ENCODE data around the gene MGME1.
A peak's percentile ranks its signal among the peaks of the same experiment; 100 is the strongest.

The MGME1 gene

GRCh38 chr20:17941087-17941825 is 27.6 kb upstream of the MGME1 start:
- Histone ChIP-seq H3K36me3 (ENCODE audit: control insufficient read depth, insufficient read depth, low read length) (peaks cover 56% of the 10 kb centered on the region), H3K9me3 (ENCODE audit: control insufficient read depth, insufficient read depth, low read length) (no peaks in the 10 kb centered on the region), H3K9ac (ENCODE audit: low read depth, low read length) (no peak overlapping the region), H3K27ac (ENCODE audit: low read depth, low read length) (no peak overlapping the region), H3K27me3 (ENCODE audit: control insufficient read depth, insufficient read depth, low read length) (no peaks in the 10 kb centered on the region), H3K4me1 (ENCODE audit: control insufficient read depth, insufficient read depth, low read length) (peaks cover 40% of the 10 kb centered on the region), H3K4me3 (ENCODE audit: low read depth, low read length) (no peak overlapping the region)

- H3K36me3 ChIP-seq (ENCODE audit: control insufficient read depth, insufficient read depth, low read length), result peaks cover 61% of the 10 kb centered on the region
- H3K27me3 ChIP-seq (ENCODE audit: control insufficient read depth, insufficient read depth, low read length), result no peaks in the 10 kb centered on the region
- H3K27ac ChIP-seq (ENCODE audit: low read depth, low read length), result no peak overlapping the region
- H3K4me3 ChIP-seq (ENCODE audit: low read depth, low read length), result no peak overlapping the region
- peaks cover 34% of the 10 kb centered on the region for H3K4me1 ChIP-seq (ENCODE audit: control insufficient read depth, insufficient read depth, low read length)
- no peak overlapping the region for H3K9ac ChIP-seq (ENCODE audit: low read depth, low read length)
- H3K9me3 ChIP-seq (ENCODE audit: control insufficient read depth, insufficient read depth, low read length), result no peaks in the 10 kb centered on the region
Observed at GRCh38 chr20:17941826-17942196, 27.0 kb upstream of the MGME1 start.

GRCh38 chr20:17943343-17943742 is 25.5 kb upstream of the MGME1 start:
- Histone ChIP-seq H3K36me3 (ENCODE audit: control insufficient read depth, insufficient read depth, low read length) (peaks cover 77% of the 10 kb centered on the region), H3K4me3 (ENCODE audit: low read depth, low read length) (no peak overlapping the region), H3K27me3 (ENCODE audit: control insufficient read depth, insufficient read depth, low read length) (no peaks in the 10 kb centered on the region), H3K4me1 (ENCODE audit: control insufficient read depth, insufficient read depth, low read length) (peaks cover 26% of the 10 kb centered on the region), H3K9me3 (ENCODE audit: control insufficient read depth, insufficient read depth, low read length) (no peaks in the 10 kb centered on the region), H3K27ac (ENCODE audit: low read depth, low read length) (peak overlapping the region; percentile 23), H3K9ac (ENCODE audit: low read depth, low read length) (no peak overlapping the region)

- peaks cover 14% of the 10 kb centered on the region for H3K4me1 ChIP-seq (ENCODE audit: control insufficient read depth, insufficient read depth, low read length)
- H3K27me3 ChIP-seq (ENCODE audit: control insufficient read depth, insufficient read depth, low read length), result no peaks in the 10 kb centered on the region
- H3K9ac ChIP-seq (ENCODE audit: low read depth, low read length), result no peak overlapping the region
- no peaks in the 10 kb centered on the region for H3K9me3 ChIP-seq (ENCODE audit: control insufficient read depth, insufficient read depth, low read length)
- H3K36me3 ChIP-seq (ENCODE audit: control insufficient read depth, insufficient read depth, low read length), result peaks cover 93% of the 10 kb centered on the region
- H3K4me3 ChIP-seq (ENCODE audit: low read depth, low read length), result no peak overlapping the region
- H3K27ac ChIP-seq (ENCODE audit: low read depth, low read length), result no peak overlapping the region
Observed at GRCh38 chr20:17944854-17945474, 23.9 kb upstream of the MGME1 start.

GRCh38 chr20:17946040-17946439 is 22.8 kb upstream of the MGME1 start:
- Histone ChIP-seq H3K27ac (ENCODE audit: low read depth, low read length) (no peak overlapping the region), H3K4me3 (ENCODE audit: low read depth, low read length) (no peak overlapping the region), H3K36me3 (ENCODE audit: control insufficient read depth, insufficient read depth, low read length) (peaks cover 99% of the 10 kb centered on the region), H3K9me3 (ENCODE audit: control insufficient read depth, insufficient read depth, low read length) (no peaks in the 10 kb centered on the region), H3K27me3 (ENCODE audit: control insufficient read depth, insufficient read depth, low read length) (no peaks in the 10 kb centered on the region), H3K9ac (ENCODE audit: low read depth, low read length) (no peak overlapping the region), H3K4me1 (ENCODE audit: control insufficient read depth, insufficient read depth, low read length) (peaks cover 3% of the 10 kb centered on the region; the same call in 1 of the 2 replicates)

- no peak overlapping the region for H3K27ac ChIP-seq (ENCODE audit: low read depth, low read length)
- H3K27me3 ChIP-seq (ENCODE audit: control insufficient read depth, insufficient read depth, low read length), result no peaks in the 10 kb centered on the region
- peaks cover 99% of the 10 kb centered on the region for H3K36me3 ChIP-seq (ENCODE audit: control insufficient read depth, insufficient read depth, low read length)
- H3K9me3 ChIP-seq (ENCODE audit: control insufficient read depth, insufficient read depth, low read length), result no peaks in the 10 kb centered on the region
- H3K9ac ChIP-seq (ENCODE audit: low read depth, low read length), result no peak overlapping the region
- H3K4me3 ChIP-seq (ENCODE audit: low read depth, low read length), result no peak overlapping the region
- H3K4me1 ChIP-seq (ENCODE audit: control insufficient read depth, insufficient read depth, low read length), result no peaks in the 10 kb centered on the region; the same call in 1 of the 2 replicates
Observed at GRCh38 chr20:17946572-17947473, 22.0 kb upstream of the MGME1 start.

GRCh38 chr20:17947474-17947815 is 21.4 kb upstream of the MGME1 start:
- H3K36me3 ChIP-seq (ENCODE audit: control insufficient read depth, insufficient read depth, low read length), result peaks cover 99% of the 10 kb centered on the region
- no peak overlapping the region for H3K4me3 ChIP-seq (ENCODE audit: low read depth, low read length)
- H3K27me3 ChIP-seq (ENCODE audit: control insufficient read depth, insufficient read depth, low read length), result no peaks in the 10 kb centered on the region
- no peak overlapping the region for H3K27ac ChIP-seq (ENCODE audit: low read depth, low read length)
- H3K4me1 ChIP-seq (ENCODE audit: control insufficient read depth, insufficient read depth, low read length), result no peaks in the 10 kb centered on the region; the same call in 1 of the 2 replicates
- H3K9ac ChIP-seq (ENCODE audit: low read depth, low read length), result no peak overlapping the region
- H3K9me3 ChIP-seq (ENCODE audit: control insufficient read depth, insufficient read depth, low read length), result no peaks in the 10 kb centered on the region

GRCh38 chr20:17948442-17948841 is 20.4 kb upstream of the MGME1 start:
- H3K27ac ChIP-seq (ENCODE audit: low read depth, low read length), result no peak overlapping the region
- H3K9me3 ChIP-seq (ENCODE audit: control insufficient read depth, insufficient read depth, low read length), result no peaks in the 10 kb centered on the region
- peaks cover 99% of the 10 kb centered on the region for H3K36me3 ChIP-seq (ENCODE audit: control insufficient read depth, insufficient read depth, low read length)
- H3K9ac ChIP-seq (ENCODE audit: low read depth, low read length), result no peak overlapping the region
- no peak overlapping the region for H3K4me3 ChIP-seq (ENCODE audit: low read depth, low read length)
- H3K27me3 ChIP-seq (ENCODE audit: control insufficient read depth, insufficient read depth, low read length), result no peaks in the 10 kb centered on the region
- no peaks in the 10 kb centered on the region; the same call in 1 of the 2 replicates for H3K4me1 ChIP-seq (ENCODE audit: control insufficient read depth, insufficient read depth, low read length)

GRCh38 chr20:17949899-17950298 is 18.9 kb upstream of the MGME1 start:
- Histone ChIP-seq H3K4me1 (ENCODE audit: control insufficient read depth, insufficient read depth, low read length) (no peaks in the 10 kb centered on the region), H3K27me3 (ENCODE audit: control insufficient read depth, insufficient read depth, low read length) (no peaks in the 10 kb centered on the region), H3K9ac (ENCODE audit: low read depth, low read length) (no peak overlapping the region), H3K9me3 (ENCODE audit: control insufficient read depth, insufficient read depth, low read length) (no peaks in the 10 kb centered on the region), H3K27ac (ENCODE audit: low read depth, low read length) (no peak overlapping the region), H3K36me3 (ENCODE audit: control insufficient read depth, insufficient read depth, low read length) (peaks cover 100% of the 10 kb centered on the region), H3K4me3 (ENCODE audit: low read depth, low read length) (no peak overlapping the region)

- no peak overlapping the region for H3K27ac ChIP-seq (ENCODE audit: low read depth, low read length)
Observed at GRCh38 chr20:17950670-17951069, 18.1 kb upstream of the MGME1 start.

GRCh38 chr20:17951323-17951722 is 17.5 kb upstream of the MGME1 start:
- H3K9ac ChIP-seq (ENCODE audit: low read depth, low read length), result no peak overlapping the region
- H3K27me3 ChIP-seq (ENCODE audit: control insufficient read depth, insufficient read depth, low read length), result no peaks in the 10 kb centered on the region
- H3K4me3 ChIP-seq (ENCODE audit: low read depth, low read length), result no peak overlapping the region
- H3K27ac ChIP-seq (ENCODE audit: low read depth, low read length), result no peak overlapping the region
- H3K9me3 ChIP-seq (ENCODE audit: control insufficient read depth, insufficient read depth, low read length), result no peaks in the 10 kb centered on the region
- H3K4me1 ChIP-seq (ENCODE audit: control insufficient read depth, insufficient read depth, low read length), result no peaks in the 10 kb centered on the region
- H3K36me3 ChIP-seq (ENCODE audit: control insufficient read depth, insufficient read depth, low read length), result peaks cover 100% of the 10 kb centered on the region

More at GRCh38 chr20:17950670-17951069, 18.1 kb upstream of the MGME1 start:
- Histone ChIP-seq H3K27me3 (ENCODE audit: control insufficient read depth, insufficient read depth, low read length) (no peaks in the 10 kb centered on the region), H3K9me3 (ENCODE audit: control insufficient read depth, insufficient read depth, low read length) (no peaks in the 10 kb centered on the region), H3K36me3 (ENCODE audit: control insufficient read depth, insufficient read depth, low read length) (peaks cover 100% of the 10 kb centered on the region), H3K4me1 (ENCODE audit: control insufficient read depth, insufficient read depth, low read length) (no peaks in the 10 kb centered on the region), H3K9ac (ENCODE audit: low read depth, low read length) (no peak overlapping the region; the same call in 1 of the 2 replicates), H3K4me3 (ENCODE audit: low read depth, low read length) (no peak overlapping the region)
